ENCODE data around the gene RNF43. TPM values are rescaled to one million over a fixed set of nuclear protein-coding genes. Genes with fewer than 3 reads are reported as not detected.

RNF43 gene
- total RNA-seq (2022; extraction: Qiagen RNA extraction; ENCODE audit: low read depth), result 0.12 to 0.61 TPM (median 0.27 TPM) in 5 replicates

DNA sequence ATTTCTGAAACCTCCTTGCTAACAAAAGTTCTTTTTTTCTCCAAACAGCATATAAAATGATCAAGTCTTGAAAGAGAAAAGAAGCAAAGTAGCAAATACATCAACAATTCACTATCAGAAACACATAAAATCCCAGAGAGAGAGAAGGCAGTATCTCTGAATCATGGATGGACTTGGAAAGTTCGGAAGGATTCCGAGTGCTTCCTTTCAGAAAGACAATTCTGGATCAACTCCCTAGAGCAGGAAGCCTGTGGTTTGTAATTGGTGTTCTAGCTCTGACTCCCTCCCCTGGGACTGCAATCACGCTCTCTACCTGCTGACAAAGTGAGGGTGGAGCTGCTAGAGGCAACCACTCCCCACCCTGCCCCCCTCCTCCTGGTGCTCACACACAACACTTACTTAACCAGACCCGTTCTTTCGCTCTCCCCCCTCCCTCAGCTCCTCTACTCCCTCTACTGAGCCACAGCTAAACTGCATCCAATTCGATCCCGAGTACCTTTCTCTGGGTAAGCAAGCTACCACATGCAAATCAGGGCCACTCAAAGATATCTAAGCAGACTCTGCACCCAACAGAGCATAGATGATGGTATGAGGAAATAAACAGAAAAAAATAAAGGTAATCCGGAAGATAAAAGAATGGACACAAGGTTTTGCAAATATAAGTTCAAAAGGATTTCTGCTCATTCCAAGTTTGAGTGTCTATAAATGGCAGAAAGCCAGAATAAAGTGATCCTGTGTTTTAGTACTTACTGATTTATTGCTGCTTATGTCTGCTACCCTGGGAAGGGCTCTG lies at the start of gene RNF43:
TSS of gene RNF43 (minus strand) at position 235 of the 793 bp plus-strand sequence. CDS start 1,957 bp downstream, outside the sequence.

Other genes starting within 250 kb of the RNF43 start
- not detected in 5 replicates for gene EPX, start 224.8 kb downstream of the RNF43 start, total RNA-seq (2022; extraction: Qiagen RNA extraction; ENCODE audit: low read depth)
- gene MKS1, start 198.3 kb downstream of the RNF43 start, total RNA-seq (2022; extraction: Qiagen RNA extraction; ENCODE audit: low read depth), result 9.4 to 12.3 TPM (median 12.1 TPM) in 5 replicates
- not detected in 5 replicates for gene LPO, start 178.9 kb downstream of the RNF43 start, total RNA-seq (2022; extraction: Qiagen RNA extraction; ENCODE audit: low read depth)
- gene MPO, start 136.6 kb downstream of the RNF43 start, total RNA-seq (2022; extraction: Qiagen RNA extraction; ENCODE audit: low read depth), result not detected in 5 replicates
- not detected in 5 replicates for gene TSPOAP1, start 88.7 kb downstream of the RNF43 start, total RNA-seq (2022; extraction: Qiagen RNA extraction; ENCODE audit: low read depth)
- gene SUPT4H1, start 65.3 kb downstream of the RNF43 start, total RNA-seq (2022; extraction: Qiagen RNA extraction; ENCODE audit: low read depth), result 92.6 to 176 TPM (median 152 TPM) in 5 replicates
- gene HSF5, start 70.9 kb upstream of the RNF43 start, total RNA-seq (2022; extraction: Qiagen RNA extraction; ENCODE audit: low read depth), result not detected in 5 replicates
- 7.4 to 12.5 TPM (median 11.0 TPM) in 5 replicates for gene MTMR4, start 97.1 kb upstream of the RNF43 start, total RNA-seq (2022; extraction: Qiagen RNA extraction; ENCODE audit: low read depth)

Data from A549 treated with CpdA at 1 μM for 4 hours (cell line).